T follicular helper cell (primary cell): ENCODE data around the gene NAV1.
"Not testable (repeated sequence)": the region's sequence is repeated elsewhere in the genome, so short reads cannot be mapped to it uniquely, and the experiment has no call there.

Experiments used
- DNase-seq: peaks from one replicate; pipeline ENCODE4 v3.0.0-alpha.2; 2020; ENCODE audit warnings: low read depth

The NAV1 gene

DNA sequence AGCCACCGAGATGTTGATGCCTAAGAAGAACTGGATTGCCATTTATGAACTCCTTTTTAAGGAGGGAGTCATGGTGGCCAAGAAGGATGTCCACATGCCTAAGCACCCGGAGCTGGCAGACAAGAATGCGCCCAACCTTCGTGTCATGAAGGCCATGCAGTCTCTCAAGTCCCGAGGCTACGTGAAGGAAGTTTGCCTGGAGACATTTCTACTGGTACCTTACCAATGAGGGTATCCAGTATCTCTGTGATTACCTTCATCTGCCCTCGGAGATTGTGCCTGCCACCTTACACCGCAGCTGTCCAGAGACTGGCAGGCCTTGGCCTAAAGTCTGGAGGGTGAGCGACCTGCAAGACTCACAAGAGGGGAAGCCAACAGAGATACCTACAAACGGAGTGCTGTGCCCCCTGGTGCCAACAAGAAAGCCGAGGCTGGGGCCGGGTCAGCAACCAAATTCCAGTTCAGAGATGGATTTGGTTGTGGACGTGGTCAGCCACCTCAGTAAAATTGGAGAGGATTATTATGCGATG lies 18.8 kb upstream of the NAV1 start:
- not testable (repeated sequence) for DNase-seq

DNA sequence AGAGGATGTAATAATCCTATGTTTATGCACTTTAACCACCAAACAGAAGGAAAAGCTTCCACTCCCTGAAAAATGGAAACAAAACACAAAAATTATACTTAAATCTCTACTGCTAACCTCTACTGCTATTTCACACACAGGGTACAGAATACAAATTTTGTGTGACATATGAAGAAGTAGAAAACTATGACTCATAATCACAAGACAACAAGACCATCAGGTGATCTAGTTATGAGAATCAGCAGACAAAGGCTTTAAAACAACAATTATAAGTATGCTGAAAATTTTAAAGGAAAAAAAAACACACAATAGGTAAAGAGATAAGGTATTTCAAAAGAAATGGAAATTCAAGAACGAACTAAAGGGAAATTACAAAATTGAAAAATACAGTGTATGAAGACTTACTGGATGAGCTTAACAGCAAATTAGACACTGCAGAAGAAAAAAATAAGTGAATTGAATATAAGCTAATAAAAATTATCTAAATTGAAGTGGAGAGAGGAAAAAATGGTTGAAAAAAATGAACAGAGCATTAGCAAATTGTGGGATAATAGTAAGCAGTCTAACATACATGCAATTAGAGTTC lies 13.6 kb upstream of the NAV1 start:
- no peak for DNase-seq

DNA sequence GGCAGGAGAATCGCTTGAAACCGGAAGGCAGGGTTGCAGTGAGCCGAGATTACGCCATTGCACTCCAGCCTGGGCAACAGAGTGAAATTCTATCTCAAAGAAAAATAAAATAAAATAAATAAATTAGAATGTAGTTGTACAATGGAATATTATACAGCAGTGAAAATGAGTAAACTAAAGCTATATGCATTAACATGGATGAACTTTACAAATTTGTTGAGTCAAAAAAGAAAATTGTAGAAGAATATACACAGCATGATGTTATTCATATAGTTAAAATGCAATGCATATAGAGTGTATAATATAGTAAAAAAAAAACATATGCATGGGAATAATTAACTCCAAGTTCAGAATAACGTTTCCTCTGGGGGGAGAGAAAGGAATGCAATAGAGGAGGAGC lies 11.0 kb upstream of the NAV1 start:
- no peak for DNase-seq

DNA sequence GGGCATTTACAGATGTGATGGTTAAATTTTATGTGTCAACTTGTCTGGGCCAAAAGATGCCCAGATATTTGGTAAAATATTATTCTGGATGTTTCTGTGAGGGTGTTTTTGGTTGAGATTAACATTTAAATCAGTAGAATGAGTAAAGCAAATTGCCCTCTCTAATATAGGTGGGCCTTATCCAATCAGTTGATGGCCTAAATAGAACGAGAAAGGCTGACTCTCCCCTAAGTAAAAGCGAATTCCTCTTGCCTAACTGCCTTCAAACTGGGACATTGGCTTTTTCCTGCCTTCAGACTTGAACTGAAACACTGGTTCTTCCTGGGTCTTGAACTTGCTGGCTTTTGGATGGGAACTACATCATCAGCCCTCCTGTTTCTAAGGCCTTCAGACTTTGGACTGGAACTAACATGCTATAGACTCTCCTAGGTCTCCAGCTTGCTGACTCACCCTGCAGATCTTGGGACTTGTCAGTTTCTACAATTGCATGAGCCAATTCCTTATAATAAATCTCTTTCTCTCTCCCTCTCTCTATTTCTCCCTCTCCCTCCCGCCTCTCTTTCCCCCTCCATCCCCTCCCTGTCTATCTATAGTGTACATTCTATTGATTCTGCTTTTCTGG lies 10.2 kb upstream of the NAV1 start:
- no peak for DNase-seq

DNA sequence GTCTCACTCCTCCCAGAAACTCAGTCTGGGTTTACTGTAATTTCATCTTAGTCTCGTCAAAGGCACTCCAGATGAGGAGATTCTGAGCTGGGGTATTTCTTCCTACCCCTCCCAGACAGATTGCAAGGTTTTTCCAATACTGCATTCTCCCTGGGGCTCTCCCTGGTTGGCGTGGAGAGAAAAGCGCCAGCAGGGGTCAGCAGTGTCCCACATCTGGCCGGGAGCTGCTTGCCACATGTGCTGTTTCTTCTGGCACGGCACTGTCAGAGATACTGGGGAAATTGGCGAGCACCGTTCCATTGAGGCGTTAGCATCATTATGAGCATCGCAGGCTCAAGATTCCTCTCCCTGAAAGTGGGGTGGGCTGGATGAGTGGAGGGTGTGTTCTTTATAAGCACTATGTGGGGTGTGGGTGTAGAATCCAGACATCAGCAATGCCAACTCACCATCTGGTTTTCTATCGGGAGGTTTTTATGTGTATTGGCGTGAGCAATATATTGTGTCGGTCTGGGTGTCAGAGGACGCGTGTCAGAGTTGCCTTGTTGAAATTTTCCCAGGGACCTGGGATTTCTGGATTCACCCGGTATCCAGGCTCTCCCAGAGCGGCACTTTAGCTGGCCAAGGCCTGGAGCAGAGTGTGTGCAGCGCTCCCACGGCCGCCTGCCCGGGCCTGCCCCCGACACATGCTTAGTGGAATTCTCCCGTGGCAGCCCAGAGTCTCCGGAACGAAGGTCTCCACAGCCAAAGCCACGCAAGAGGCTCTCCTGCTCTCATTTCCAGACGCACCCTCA lies 8.0 kb upstream of the NAV1 start:
- no peak for DNase-seq

DNA sequence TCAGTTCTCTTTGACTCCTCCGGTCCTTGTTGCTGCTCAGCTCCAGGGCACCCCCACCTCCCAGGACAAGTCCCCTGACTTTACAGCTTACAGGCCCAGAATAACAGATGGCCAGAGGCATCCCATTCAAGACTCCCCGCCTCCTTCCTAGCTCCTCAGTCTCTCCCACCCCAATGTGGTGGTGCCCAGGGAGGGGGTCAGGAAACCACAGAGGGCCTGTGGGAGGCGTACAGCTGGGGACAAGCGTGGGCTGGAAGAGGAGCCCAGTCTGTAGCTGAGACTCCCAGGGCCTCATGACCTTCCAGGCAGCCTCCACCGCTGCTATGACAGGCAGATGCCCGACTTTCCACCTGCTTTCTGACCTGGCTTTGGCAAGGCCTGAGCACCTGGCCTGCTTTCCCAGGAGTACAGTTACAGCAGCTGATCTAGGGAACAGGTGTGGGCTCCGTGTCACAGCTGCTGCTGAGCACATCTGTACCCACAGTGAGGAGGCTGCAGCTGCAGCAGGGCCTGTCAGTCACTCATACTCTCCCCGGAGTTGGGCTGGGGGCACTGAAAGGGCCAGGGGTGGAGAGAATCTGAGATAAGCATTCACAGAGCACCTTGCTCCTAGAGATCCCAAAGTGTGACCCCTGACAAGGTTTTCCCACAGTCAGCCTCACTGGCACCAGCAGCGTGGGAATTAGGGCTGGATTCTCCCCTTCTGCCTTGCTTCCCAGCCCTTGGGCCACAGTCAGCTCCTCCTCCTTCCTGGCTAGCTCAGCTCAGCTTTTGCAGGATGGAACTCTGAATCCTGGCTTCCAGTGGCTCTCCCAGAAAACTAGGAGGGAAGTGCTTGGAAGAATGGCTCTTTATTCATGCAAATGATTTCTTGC lies 7.1 kb upstream of the NAV1 start:
- DNase-seq, result no peak

DNA sequence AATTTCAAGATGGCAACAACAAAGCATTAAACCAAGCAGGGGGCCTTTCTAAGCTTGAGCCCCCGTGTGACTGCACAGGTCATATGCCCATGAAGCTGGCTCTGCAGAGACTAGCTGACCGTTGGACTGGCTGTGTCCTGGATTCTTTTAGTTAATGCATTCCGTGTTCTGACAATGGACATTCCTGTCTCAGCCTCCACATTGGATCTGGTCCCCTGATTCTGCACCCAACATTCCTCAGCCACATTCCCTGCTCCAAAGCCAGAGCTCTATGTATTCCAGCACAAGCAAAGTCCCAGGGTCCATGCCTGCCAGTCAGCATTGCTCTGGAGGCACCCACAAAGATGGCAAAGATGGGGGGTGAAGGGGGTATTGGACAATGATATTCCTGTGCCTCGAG lies 5.1 kb upstream of the NAV1 start:
- no peak for DNase-seq

DNA sequence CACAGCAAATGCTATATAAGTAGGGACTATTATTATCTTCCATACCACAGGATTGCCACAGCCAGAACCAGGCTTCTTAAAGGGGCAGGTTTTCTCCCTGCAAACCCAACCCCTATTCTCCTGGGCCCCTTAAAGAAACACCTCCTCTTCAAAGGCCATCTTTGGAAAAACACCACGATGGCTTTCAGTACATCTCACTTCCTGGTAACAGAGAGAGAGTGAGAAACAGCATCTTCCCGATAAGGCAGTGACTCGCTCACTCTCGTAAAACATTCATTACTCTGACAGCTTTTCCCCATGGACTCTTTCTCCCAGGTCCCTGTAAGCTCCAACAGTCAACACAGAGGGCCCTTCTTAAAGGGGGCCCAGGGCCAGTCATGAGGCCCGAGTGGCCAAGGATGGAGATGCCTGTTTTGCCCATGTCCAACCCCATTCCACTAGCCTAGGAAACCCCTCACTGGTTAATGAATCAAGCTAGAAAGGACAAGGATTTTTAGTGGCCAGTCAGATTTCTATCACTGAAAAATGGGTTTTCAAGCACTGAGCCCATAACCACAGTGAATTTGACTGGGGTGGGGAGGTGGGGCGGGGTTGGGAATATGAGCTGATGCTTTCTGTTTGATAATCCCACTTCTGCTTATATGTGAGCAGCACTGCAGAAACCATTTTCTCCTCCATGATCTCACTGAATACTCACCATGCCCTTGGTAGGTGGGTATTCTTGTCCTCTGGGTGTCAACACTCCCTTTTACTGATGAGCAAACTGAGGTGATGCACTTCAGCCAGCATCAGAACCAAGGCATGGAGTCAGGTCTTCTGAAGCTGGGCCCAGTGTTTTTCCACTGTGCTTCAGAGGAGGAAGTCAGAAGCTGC lies 3.6 kb upstream of the NAV1 start:
- no peak for DNase-seq

DNA sequence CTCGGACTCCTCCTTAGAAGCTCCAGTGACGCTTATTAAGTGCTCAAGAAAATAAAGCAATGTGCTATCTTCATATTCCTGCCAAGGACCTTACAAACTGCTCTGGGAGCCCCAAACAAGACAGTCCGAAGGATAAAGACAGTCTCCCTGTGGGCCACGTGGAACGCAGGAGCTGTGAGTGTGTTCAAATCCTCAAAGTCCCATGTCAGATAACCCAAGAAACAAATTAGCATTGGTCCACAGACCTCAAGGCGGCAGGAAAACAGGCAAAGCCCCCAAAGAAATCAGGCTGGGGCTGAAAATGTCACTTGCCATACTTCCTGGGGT lies 3.0 kb upstream of the NAV1 start:
- no peak for DNase-seq

DNA sequence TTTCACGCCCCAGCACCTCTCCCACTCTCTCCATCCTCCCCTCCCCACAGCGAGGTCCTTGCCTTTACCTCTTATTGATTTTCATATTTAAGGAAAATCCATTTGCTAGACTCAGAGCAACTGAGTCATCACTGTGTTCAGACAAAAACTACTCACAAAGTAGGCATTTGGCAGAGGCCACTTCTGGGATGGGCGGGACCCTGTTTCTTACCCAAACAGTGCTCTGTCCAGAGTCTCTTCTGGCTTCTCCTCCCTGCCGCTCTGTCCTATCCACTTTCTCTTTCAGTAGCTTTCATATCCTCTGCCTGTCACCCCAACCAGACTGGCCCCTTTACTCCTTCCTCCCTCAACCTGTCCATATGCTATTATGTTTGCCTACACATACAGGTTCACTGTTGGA lies 2.4 kb upstream of the NAV1 start:
- DNase-seq, result no peak

DNA sequence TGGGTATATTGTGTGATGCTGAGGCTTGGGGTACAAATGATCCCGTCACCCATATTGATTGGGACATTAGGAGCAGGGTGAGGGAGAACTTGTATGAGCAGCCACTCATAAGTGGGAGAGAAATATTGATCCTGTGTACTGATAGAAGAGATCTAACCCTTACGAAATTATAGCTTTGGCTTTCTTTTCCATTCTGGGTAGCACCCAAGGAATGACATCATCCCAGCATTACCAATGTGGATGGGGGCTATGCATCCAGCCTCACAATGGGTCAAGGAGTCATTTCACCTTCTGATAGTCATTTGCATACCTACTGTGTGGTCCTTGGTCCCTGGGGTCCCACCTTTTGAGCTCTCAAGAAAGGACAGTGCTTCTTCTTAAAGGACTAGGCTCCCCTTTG lies 1.9 kb upstream of the NAV1 start:
- no peak for DNase-seq

DNA sequence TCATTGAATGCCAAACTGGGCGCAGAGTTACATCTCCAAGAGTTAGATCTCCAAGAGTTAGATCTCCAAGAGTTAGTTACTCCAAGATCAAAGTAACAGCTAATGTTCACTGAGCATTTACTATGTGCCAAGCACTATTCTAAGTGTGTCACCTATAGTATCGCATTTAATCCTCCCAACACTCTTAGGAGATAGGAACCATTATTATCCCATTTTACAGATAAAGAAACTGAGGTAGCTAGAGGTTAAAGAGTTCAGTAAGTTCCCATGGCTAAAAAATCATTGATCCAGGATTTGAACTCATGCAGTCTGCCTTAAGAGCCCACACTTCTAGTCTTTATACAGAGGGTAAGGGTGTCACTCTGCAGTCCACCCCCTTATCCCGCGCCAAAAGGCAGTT lies 1.5 kb upstream of the NAV1 start:
- no peak for DNase-seq

DNA sequence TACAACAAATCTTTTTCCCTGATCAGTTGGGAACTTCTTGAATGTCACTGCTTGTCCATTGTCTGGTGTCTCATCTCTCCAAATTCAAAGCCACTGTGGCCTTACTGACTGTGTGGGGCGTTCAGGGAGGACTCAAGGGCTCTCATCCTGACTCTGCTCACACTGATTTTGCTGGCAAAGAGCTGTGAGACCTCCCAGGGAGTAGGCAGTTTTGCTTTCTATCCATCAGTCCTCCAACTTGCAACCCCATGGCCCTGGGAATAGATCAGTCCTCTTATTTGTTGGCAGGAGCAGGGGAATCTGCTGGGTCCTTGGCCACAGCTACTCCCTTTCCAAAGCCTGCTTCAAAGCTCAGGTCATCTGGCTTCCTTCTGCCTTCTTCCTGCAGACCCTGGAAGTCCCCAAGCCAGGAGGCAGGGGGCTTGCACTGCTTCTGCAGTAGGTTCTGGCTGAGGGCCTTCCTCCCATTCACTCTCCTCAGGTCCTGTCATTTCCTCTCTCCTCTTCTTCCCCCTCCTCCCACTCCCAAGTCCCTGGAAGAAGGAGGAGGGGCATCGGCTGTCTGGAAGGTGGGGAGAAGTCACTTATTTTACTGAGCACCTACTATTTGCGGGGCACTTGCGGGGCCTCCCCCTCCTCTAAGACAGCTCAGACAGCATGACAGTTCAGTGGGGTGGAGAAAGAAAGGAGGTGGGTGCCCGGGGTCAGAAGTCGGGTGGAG lies 876 bp upstream of the NAV1 start:
- no peak for DNase-seq

DNA sequence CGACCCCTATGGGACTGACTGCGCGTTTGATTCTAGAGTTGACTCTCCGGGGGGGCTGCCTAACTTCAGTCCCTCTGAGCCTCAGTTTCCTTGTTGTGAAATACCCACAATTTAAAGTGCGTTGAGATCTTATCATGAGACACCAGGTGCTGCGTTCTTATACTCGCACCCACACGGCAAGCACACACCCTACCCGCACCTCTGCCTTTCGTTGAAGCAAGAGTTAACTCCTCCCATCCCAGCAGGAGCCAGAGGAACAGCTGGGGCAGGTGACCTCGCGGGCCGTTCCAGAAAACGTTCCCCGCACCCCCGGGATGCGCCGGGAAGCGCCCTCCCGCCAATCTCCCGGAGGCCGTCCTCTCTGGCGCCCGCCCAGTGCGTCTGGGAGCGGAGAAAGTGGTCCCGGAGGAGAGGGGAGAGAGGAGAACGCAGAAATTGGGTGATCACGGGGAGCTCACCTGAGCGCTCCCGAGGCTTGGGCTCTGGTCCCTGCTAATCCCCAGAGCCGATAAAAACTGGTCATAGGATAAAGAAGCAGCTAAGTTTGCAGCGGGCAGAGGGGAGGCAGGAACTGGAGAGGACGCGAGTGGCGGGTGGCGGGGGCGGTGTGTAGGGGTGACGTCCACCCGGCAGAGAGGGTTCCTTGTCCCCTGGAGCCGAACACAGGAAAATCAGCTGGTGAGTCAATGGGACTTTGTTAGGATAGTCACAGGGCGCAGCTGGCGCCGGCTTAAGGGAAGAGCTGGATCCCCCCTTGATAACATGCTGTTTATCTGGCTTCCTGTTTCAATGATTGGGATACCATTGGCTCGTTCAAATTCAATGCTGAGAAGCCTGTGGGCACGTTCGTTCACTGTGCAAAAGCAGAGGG lies 869 bp downstream of the NAV1 start:
- DNase-seq, result no peak

DNA sequence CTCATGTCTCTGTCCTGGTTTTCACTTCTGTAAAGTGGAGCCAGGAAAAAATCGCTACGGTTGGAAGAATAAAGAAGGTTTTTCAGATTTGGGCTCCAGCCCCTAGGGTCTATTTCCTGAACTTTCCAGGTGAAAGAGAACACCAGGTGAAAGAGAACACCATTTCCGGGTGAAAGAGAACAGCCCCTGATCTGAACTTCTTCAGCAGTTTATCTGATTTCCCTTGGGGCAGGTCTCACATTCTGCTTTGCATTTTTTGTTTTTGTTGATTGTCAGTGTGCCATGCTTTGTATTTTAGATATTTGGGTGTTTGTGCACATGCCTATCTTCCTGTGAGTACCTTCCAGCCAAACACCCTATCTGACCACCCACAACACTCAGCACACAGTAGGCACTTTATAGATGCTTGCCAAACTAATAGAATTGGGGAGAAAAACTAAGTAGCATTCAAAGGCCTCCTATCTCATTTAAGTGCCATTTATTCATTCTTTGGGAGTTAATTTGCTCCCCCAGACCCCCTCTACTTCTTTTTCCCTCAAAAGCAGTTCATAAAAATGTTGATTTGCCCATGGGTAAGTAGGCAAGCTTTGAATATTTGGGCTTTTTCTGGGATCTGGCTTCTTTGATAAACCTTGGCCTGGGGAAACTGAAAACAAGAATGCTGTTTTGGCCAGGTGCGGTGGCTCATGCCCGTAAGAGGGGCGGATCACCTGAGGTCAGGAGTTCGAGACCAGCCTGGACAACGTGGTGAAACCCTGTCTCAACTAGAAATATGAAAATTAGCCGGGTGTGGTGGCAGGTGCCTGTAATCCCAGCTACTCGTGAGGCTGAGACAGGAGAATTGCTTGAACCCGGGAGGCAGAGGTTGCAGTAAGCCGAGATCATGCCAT lies 2.2 kb downstream of the NAV1 start:
- no peak for DNase-seq

DNA sequence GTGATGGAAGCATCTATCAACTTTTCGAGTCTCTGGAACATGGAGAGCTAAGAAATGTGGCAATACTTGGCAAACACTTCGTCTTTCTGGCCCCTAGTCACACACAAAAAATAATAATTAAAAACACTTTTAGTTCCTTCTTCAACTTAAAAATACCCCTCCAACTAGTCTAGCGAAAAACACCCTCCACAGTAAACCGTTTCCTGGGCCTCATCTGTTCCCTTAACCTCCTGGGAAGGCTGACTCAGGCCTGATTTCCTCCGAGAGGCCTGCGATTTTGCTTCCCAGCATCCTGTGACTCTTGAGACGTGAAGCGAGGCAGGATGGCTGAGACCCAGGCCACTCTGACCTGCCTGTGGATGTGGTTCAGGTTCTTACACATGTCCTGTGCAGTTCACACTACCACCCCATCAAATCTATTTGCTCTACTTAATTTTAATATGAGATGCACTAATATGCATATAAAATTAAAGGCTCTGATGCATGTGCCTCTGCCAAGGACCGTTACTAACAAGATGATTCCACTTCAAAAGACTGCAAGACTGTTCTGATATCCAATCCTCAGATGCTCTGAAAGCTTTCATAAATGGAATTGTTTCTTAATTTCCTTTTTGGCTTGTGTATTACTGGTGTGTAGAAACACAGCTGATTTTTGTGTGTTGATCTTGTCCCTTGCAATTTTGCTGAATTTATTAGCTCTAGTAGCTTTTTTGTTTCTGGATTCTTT lies 3.5 kb downstream of the NAV1 start:
- no peak for DNase-seq

DNA sequence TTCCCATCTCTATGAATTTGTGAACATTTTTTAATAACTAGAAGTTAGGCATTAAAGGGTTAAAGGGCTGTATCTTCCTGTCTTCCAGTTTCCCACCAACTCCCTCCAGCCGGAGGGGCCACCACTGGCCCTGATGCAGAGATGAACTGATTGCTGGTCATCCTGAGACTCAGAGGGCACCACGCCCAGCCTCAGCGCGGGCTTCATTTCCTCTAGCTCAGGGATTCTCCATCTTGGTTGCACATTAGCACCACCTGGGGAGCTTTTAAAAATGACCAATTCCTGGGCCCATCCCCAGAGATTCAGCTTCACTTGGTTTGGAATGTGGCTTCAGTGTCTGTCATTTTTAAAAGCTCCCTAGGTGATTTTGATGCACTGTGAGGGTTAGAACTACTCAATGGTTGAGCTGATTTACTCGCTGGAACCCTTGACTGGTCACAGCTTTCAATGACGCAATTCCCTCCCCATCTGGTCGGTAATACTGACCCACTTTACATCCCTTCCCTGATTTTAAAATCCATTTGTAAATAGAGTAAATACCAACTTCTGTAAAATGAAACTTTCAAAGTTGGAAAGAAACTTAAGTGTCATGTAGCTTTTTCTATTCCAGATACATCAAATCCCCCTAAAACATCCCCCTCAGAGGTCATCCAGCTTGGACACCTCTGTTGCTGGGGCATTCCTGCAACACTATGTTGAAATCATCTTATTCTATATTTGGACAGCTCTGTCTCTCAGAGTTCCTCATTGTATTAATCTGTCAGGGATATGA lies 5.1 kb downstream of the NAV1 start:
- DNase-seq, result no peak
